ENCODE results near the gene P2RX7.

GRCh38 chr12:121090586-121091514 is 41.8 kb upstream of the P2RX7 start:
- TF ChIP-seq CTCF (IDR thresholded peaks at IDR 0.05) (no peak), POLR2A (IDR thresholded peaks at IDR 0.05) (no peak)
